GM19099 (cell line): ENCODE results near the gene RGL2.

ENCODE experiments used
- POLR2A ChIP-seq: IDR thresholded peaks from 3 replicates; pipeline ENCODE4 v1.6.1; 2011; ENCODE audit warnings: low read depth; ENCODE audit not compliant: insufficient read length; ENCODE audit errors: extremely low read depth

RGL2 gene

DNA sequence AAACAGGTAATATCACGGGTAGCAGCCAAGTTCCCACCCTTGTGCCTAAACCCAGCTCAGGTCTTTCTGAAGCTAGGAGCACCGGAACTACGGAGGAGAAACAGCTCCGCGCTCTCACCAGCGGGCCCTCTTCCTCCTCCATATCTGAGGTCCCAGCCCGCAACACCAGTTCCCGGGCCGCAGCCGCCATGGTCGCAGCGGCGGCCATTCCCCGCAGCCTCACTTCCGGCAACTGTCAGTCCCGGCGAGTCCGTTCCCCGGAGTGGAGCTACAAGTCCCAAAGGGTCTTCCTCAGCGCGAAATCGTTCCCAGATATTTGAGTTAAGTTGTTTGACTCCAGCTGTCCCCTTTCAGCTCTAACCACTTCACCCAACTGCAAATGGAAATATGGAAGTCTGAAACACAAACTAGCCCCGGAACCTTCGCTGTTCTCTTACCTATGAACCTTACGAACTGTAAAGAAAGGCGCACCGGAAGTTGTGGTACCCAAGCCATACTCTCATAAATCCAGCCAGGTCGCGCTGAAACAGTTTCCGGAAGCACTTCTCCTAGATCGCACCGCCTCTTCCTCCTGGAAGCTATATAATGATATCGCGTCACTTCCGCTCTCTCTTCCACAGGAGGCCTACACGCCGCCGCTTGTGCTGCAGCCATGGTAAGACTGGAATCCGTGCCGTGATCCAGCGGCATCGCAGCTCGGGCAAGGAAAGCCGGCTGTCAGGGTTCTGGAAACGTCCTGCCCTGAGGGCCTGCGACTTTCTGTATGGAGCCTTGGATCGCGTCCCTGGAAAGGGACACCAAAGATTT, 27.1 kb downstream of the RGL2 start, which contains the start of the genes RPS18 and VPS52:
Gene RPS18, plus strand, starts transcription at position 608 of the 807 bp plus-strand sequence. Its CDS starts 45 bp downstream, at position 653.
Gene VPS52, minus strand, starts transcription at position 409 of the 807 bp plus-strand sequence. Its CDS starts 201 bp downstream, at position 208.
- peak; percentile 99 for TF ChIP-seq POLR2A

DNA sequence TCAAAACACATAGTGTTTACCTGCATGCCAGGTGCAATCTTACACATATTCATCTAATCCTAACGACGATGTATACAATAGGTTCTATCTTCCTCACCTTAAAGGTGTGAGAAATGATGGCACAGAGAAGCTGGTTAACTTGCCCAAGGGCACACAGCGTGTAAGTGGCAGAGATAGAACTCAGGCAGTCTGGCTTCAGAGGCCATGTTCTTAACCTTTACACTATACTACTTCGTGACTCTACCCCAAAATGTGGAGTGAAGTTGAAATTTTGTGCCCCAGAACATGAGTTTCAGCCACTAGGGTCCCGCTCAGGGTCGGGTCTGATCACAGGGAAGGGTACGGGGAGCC, 27.6 kb downstream of the RGL2 start:
- TF ChIP-seq POLR2A, result no peak

DNA sequence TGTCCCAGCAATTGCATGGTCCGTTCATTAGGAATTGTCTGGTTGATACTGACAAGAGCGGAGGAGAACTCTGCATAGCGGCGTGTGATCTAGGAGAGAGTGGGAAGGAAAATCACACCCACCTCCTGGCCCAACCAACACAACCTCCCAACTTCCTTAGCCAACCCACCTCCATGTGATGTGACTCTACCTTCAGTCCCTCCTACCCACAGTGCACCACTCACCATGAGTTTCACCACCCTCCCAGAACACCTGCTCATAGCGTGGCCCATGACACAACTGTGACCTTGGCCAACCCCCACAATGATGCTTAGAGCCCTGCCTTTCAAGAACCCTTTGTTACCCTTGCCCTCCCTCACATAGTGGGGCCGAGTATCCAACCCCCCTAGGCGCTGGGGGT, 34.7 kb downstream of the RGL2 start:
- no peak for TF ChIP-seq POLR2A

DNA sequence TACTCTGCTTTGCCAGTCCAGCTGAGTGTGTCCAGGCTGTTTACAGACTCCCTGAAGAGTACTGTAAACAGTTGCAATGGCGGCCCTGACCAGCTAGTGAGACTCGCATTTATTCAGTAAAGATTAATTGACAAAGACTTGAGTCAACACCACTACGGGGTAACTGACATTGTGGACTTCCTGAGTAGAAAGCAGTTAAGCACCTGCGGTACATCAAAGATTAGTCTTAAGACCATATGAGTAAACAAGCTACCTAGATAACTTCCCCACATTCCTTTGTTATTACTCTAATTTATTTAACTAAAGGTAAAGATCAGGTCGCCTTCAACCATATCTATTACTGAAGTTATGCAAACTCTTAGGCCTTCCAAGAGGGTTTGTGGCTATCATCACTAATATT, 39.7 kb downstream of the RGL2 start:
- no peak for TF ChIP-seq POLR2A

DNA sequence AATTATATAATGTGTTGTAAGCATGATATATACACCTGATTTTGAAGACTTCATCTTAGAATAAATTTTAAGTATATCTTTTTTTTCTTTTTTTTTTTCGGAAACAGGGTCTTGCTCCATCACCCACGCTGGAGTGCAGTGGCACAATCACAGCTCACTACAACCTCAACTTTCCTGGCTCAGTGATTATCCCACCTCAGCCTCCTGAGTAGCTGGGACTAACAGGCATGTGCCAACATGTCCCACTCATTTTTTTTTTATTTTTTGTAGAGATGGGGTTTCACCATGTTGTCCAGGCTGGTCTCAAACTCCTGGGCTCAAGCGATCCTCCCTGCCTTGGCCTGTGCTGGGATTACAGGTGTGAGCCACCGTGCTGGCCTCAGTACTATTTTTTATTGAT, 44.2 kb downstream of the RGL2 start:
- no peak for TF ChIP-seq POLR2A

DNA sequence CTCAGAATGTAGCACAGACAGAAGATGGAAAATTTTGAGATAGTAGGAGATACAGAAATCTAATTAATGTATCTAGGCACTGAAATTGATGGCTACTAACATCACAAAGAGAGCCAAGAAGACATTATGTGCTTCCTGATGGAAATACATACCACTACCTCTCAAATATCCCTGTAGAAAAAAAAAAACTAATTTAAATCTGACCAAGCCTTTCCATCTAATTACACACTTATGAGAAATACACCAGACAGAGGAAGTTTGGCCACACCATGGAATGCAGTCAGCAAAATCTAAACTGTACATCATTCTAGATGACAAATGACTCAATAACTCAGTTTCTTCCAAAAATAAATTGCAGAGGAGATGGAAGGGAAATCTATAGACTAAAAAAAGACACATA, 46.0 kb downstream of the RGL2 start:
- TF ChIP-seq POLR2A, result no peak

DNA sequence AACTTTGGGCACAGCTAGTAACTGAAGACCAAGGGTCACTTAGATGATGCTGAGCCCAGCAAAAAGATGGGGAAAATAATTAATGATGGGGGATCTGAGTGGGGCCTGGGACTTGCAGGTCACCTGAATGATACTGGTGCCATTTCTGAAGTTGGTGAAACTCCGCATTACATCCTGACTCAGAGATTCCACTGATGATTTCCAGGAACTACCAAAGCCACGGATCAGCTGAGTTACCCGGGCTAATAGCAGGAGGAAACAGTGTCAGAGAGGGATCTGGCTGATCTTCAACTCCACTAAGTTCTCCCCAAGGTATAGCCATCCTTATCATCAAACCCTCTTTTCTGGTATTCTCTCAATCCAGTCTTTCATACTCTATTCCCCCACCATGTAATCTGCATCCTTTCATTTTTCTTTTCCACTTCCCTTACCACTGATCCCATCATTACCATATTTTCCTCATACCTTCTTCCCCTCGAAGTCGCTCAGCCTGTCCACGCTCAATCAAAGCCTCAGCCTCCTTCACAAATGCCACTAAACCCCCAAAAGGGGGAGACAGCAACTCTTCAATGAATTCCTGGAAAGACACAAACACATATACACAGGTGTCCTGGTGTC, 47.2 kb downstream of the RGL2 start:
- TF ChIP-seq POLR2A, result no peak

DNA sequence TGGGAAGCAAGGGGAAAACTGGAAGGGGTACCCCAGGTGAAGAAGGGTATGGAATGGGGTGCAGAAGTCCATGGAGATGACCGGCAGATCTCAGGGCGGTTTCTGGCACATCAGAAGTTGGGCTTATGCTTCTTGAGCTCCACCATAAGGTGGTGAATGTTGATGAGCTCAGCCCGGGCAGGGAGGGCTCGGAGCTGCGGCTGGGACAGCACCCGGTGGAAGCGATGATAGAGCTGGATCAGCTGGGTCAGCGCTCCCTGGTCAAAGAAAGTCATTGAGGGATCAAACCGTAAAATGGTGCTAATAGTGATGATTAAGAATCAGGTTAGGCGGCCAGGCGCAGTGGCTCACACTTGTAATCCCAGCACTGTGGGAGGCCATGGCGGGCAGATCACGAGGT, 48.0 kb downstream of the RGL2 start:
- no peak for TF ChIP-seq POLR2A

DNA sequence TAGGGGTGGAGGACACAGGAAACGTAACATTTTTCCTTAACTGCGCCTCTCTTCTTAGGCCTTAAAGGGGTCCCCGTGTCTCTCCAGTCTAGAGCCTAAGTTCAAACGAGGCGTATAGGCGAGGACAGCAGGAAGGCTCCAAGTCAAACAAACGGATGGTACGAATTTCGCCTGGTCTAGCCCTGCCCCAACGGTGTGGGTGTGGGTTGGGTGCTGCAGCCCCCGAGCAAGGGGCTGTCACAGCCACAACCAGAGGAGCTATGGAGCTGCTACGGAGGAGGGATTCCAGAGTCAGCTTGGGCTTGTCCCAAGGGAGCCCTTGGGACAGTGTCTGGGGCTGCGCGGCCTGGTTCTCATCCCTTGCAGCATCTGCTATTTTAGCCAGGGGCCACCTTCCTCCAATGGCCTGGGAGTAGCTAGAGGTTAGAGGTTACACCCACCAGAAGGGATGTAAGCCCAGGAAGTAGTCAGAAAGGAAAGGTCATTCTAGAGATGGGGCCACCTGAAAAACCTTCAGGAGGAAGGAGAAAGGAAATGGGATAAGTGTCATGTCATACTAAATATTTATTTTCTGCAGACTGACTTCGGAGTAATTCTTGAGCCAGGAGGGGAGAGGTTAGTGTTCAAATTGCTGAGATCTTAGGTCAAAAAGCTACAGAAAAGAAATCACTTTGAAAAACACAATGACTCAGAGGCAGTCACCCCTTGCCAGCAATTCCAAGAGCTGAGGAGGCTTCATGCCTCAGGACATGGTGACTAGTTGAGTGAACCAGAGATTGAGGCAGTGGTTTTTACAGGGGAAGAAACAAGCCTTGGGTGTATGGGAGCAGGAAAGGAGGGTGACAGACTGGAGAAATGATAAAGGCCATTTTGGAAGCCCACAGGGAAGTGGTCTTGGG, 48.8 kb downstream of the RGL2 start:
- no peak for TF ChIP-seq POLR2A

DNA sequence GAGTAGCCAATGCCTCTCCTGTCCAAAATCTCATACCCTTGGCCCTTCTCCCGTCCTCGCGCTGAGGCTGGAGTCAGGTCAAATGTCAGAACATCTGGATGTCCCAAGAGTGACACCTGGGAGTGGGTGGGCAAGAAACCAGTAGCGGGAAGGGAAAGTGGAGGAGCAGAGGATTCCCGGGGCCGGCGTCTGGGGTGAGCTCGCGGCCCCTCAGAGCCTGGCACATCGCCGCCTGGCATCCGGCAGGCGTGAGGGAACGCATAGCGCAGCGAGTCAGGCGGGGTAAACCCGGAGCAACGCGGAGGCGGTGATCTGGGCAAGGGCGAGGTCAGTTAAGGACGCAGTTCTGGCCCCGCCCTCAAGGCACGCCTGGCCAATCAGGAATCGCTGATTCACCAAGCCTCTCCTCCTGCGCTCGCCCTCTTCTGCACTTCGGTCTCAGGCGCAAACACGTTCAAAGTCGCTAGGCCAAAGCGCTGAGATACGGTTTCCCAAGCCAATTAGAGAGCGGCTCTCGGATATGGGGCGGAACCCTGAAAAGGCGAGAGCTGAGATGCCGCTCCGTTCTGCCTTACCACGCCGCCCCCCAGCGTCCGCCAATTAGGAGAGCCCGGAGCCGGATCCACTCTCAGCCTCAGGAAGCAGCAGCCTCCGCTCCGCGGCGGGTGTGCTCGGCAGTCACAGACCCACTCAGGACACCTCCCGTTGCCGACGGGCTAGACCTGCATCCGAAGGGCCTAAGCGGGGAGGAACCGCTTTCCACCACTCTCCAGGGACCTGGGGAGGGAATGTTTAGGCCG, 49.6 kb downstream of the RGL2 start:
- TF ChIP-seq POLR2A, result peak; percentile 93

DNA sequence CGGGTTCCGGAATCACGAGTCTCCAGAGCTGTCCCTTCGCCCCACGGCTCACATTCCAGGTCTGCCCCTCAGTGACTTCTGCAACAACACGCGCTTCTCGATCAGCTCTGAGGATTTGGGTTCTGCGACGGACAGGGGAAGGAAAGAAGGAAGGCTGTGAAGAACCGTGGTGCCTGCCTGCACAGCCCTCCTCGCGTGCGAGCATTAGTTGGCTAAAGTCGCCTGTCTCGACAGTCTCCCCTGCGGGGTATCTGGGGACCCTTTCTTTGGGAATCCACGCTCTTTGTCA, 50.2 kb downstream of the RGL2 start:
- TF ChIP-seq POLR2A, result no peak

DNA sequence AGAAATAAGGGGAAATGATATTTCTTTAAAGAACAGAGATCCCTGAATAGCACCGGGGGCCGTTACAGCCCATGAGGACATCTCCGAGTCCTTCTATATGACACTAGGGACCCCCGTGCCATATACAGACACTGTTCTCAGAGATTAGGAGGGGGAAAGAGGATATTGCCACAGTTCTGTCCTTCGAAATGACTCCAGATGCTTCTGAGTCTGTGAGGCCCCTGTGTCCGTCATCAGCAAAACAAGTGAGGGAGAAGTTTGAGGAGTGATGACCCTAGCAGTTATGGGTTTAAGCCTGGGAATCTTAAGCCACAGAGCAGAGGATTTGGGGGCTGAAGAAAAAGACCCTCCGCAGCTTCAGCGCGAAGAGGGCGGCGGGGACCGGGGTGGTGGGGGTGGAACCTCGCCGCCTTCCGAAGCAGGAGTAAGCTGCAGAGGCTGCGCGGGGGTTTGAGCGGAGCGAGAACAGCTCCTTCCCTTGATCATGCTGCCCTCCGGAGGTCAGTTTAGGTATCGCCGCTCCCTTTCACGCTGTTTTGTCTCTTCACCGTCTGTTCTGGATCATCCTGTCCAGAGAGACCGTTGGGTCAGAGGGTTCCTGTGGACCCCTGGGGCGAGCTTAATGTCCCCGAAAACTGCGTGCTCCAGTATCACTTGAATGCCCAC, 50.6 kb downstream of the RGL2 start:
- peak; percentile 11 for TF ChIP-seq POLR2A

DNA sequence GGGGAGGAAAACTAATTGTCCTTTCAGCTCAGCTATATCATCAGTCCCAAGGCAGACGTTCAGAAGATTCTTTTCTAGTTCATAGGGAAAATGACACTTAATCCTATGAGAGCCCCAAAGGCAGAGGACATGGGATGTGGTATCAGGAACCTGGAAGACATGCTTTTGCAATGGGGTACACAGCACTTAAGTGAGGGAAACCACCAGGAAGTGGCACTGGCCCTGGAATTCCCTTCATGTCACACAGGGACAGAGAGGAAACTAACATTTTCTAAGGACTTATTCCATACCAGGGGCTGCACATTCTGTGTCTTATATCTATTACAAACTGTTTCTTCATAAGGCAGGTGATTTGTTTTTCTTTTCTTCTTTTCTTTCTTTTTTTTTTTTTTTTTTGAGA, 55.3 kb downstream of the RGL2 start:
- no peak for TF ChIP-seq POLR2A

DNA sequence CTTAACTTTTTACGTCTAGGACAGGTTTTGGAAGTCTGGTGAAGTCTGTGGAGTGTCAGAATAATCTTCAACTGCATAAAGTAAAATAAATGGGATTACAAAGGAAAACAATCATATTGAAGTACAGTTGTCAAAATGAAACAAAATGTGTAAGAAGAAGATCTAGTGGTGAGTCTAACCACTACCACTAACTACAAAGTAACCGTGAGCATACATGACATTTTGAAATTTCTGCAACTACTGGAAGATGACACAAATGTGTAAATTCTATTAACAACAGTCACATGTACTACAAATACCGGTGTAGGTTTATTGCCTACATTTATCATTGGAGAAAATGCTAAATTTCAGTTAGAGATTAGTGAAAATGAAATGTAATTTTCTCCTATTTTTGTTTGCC, 56.8 kb downstream of the RGL2 start:
- no peak for TF ChIP-seq POLR2A
